Heart right ventricle (tissue), 16 donors: ENCODE data around the gene MIOS. TPM values are rescaled to one million over a fixed set of nuclear protein-coding genes. Genes with fewer than 3 reads are reported as not detected.

ENCODE experiments used
- ATAC-seq, 8 donors: fragments of 200-7000 bp; cut with Tn5 transposase; one replicate each; pipeline ENCODE4 v1.9.1; 2020; ENCODE audit warnings: mild to moderate bottlenecking in 8 of 8, moderate library complexity in 8 of 8, moderate number of reproducible peaks in 1 of 8
- DNase-seq, 2 donors: peaks; one replicate each; pipeline ENCODE4 v3.0.0-alpha.2; 2020
- H3K27ac ChIP-seq, 10 donors: fragments of 200-600 bp; sonication (generic) in 2 of 10; one replicate each; pipeline versions ENCODE4 v1.5.0 to v1.8.0; 2020 to 2022; ENCODE audit warnings: mild to moderate bottlenecking in 3 of 10
- H3K27me3 ChIP-seq, 7 donors: fragments of 200-600 bp; one replicate each; pipeline ENCODE4 v1.8.0; 2021 to 2022; ENCODE audit warnings: mild to moderate bottlenecking in 2 of 7
- H3K36me3 ChIP-seq, 9 donors: fragments of 200-600 bp; sonication (generic) in 1 of 9; one replicate each; pipeline versions ENCODE4 v1.5.0 to v1.8.0; 2020 to 2022; ENCODE audit warnings: mild to moderate bottlenecking in 2 of 9
- H3K4me1 ChIP-seq, 9 donors: fragments of 200-600 bp; sonication (generic) in 1 of 9; one replicate each; pipeline versions ENCODE4 v1.5.0 to v1.8.0; 2020 to 2022; ENCODE audit warnings: mild to moderate bottlenecking in 4 of 9
- H3K4me3 ChIP-seq, 10 donors: fragments of 200-600 bp; sonication (generic) in 2 of 10; one replicate each; pipeline versions ENCODE4 v1.5.0 to v1.8.0; 2020 to 2022; ENCODE audit warnings: mild to moderate bottlenecking in 7 of 10, moderate library complexity in 2 of 10
- H3K9me3 ChIP-seq, 11 donors: fragments of 200-600 bp in 10 of 11; sonication (generic) in 2 of 11; one replicate each; pipeline versions ENCODE4 v1.5.0 to v1.8.0; 2013 to 2022; ENCODE audit warnings: mild to moderate bottlenecking in 2 of 11, control low read depth in 1 of 11, moderate library complexity in 1 of 11
- CTCF ChIP-seq, 9 donors: fragments of 200-600 bp; sonication (generic) in 2 of 9; IDR thresholded peaks; one replicate each; pipeline versions ENCODE4 v1.5.0 to v1.8.0; 2021 to 2022; ENCODE audit warnings: antibody characterized with exemption in 9 of 9, mild to moderate bottlenecking in 5 of 9, moderate library complexity in 1 of 9
- WGBS, 2 donors: extraction: QIAGEN DNeasy Blood & Tissue Kit; methylation state at CpG; one replicate each; pipeline ENCODE4 v1.1.7; 2013; ENCODE audit warnings: inconsistent platforms in 1 of 2; 5-methylcytosine and 5-hydroxymethylcytosine counted together
- intact Hi-C, 10 donors: fragments of 100-400 bp; cut with DNase I; formaldehyde crosslinking; loops; one replicate each; pipeline versions ENCODE4 v1.11.1 to v1.14.2; 2022
- polyA plus RNA-seq, 2 donors: library from polyadenylated mRNA; stranded (reverse); fragments of 200-250 nt; gene quantifications; one replicate each; pipeline ENCODE4 v1.2.3, GENCODE V29; 2013
- total RNA-seq, 10 donors: library from RNA; stranded (reverse); fragmentation: NEBNext Ultra II Directional in 3 of 10; extraction: Animal tissue kit (Norgen Biotek cat#: 25700) in 3 of 10; gene quantifications; one replicate each; pipeline versions ENCODE4 v1.2.1 to v1.2.4, GENCODE V29; 2021 to 2023
- donor health status: Arrhythmogenic right ventricular cardiomyopathy.
- donor health status: ischemic (EF 13 %, LVEDD 7.1; RV severe dilation, severe dysfunction).
- donor health status: healthy with polysubstance abuse.
- donor health status: DM: no; HTN: yes; CAD: no.
- donor health status: DM: no; HTN: no; CAD: no.
- donor health status: ischemic (EF 25% LVEDD 6.9; RV normal size, moderate dysfunction).
- donor health status: ischemic (EF 25% LVEDD 5.7; RV mildly dilated, moderate dysfunction).
- donor health status: healthy.
- donor health status: DM: yes; HTN: yes; CAD: no.
- donor health status: Ischemic cardiomyopathy.
- donor health status: ischemic (EF 35%, LVEDD 5.7; RV mildly dilated, moderate dysfunction).
- donor health status: nonischemic (EF 11% LVEDD 7.7; RV severe dilation, severe dysfunction).
- donor health status: DM: yes; HTN: yes; CAD: no.
- donor health status: PGD.
- donor health status: ischemic (EF 29% LVEDD 5.4; RV normal size, mild dysfunction).
- donor health status: nonischemic (EF 23%, LVEDD 6.1; RV moderate dilation, normal function).

Gene MIOS
- total and polyA plus RNA-seq, 12 donors, result 8.9 to 28.8 (median 20.7) TPM

- H3K4me3 ChIP-seq, result no peak overlapping the region
- no peak overlapping the region for H3K27ac ChIP-seq
- no peak for TF ChIP-seq CTCF (IDR thresholded peaks at IDR 0.05)
- H3K36me3 ChIP-seq, result no peaks in the 10 kb centered on the region
- intact Hi-C loops, result no loop called here
- H3K4me1 ChIP-seq, result no peaks in the 10 kb centered on the region
- ATAC-seq, result no peak
- H3K9me3 ChIP-seq, result no peaks in the 10 kb centered on the region
- 91% methylated on average over 4 of the region's 4 CpGs for WGBS, 2 donors
- H3K27me3 ChIP-seq, result peaks cover 0 to 5% (median 0%) of the 10 kb centered on the region in 7 donors
- no peak for DNase-seq
These were observed 37.4 kb upstream of the MIOS start for GRCh38 chr7:7529328-7529727.

- no peaks in the 10 kb centered on the region for H3K36me3 ChIP-seq
- no peak for TF ChIP-seq CTCF (IDR thresholded peaks at IDR 0.05)
- H3K9me3 ChIP-seq, result no peaks in the 10 kb centered on the region
- no peak for DNase-seq
- peaks cover 0 to 10% (median 0%) of the 10 kb centered on the region in 7 donors for H3K27me3 ChIP-seq
- H3K27ac ChIP-seq, result no peak overlapping the region
- intact Hi-C loops, result loop anchor here in 3 of 10 donors (10.0 kb wide), 2 partner anchors 109 to 569 kb away; no protein-coding TSS in a partner anchor
- 68 to 79% methylated on average over 3 of the region's 3 CpGs for WGBS, 2 donors
- no peak overlapping the region for H3K4me3 ChIP-seq
- no peak for ATAC-seq
- H3K4me1 ChIP-seq, result no peaks in the 10 kb centered on the region
These were observed 32.8 kb upstream of the MIOS start for GRCh38 chr7:7533831-7534430.

- TF ChIP-seq CTCF (IDR thresholded peaks at IDR 0.05), result no peak
- H3K27ac ChIP-seq, result no peak within 1 kb of the TSS
- H3K9me3 ChIP-seq, result no peaks in the 10 kb centered on the region
- ATAC-seq (no peak), DNase-seq (no peak)
- peak within 1 kb of the TSS in 1 of 10 donors; percentile 22 for H3K4me3 ChIP-seq
- no peaks in the 10 kb centered on the region for H3K36me3 ChIP-seq
- H3K27me3 ChIP-seq, result peaks cover 0 to 10% (median 0%) of the 10 kb centered on the region in 7 donors
- H3K4me1 ChIP-seq, result no peaks in the 10 kb centered on the region
- intact Hi-C loops, result loop anchor here in 6 of 10 donors (5.0 to 10.0 kb wide), 4 partner anchors 111 to 571 kb away; no protein-coding TSS in a partner anchor
- 31 to 39% methylated on average over 1 of the region's 1 CpG for WGBS, 2 donors
These were observed 31.0 kb upstream of the MIOS start, which contains the start of gene COL28A1 for GRCh38 chr7:7535691-7536090. Gene COL28A1, minus strand, starts transcription at chr7:7535873. Its CDS starts 2,998 bp downstream, at chr7:7532875.

- Histone ChIP-seq H3K9me3 (no peaks in the 10 kb centered on the region), H3K27ac (no peak overlapping the region), H3K4me1 (no peaks in the 10 kb centered on the region), H3K36me3 (no peaks in the 10 kb centered on the region), H3K4me3 (no peak overlapping the region), H3K27me3 (peaks cover 0 to 10% (median 0%) of the 10 kb centered on the region in 7 donors)
- 92 to 93% methylated on average over 5 of the region's 5 CpGs for WGBS, 2 donors
- TF ChIP-seq CTCF (IDR thresholded peaks at IDR 0.05), result no peak
- no peak for DNase-seq
- no peak for ATAC-seq
- intact Hi-C loops, result loop anchor here in 6 of 10 donors (5.0 to 10.0 kb wide), 4 partner anchors 112 to 572 kb away; no protein-coding TSS in a partner anchor
These were observed 30.2 kb upstream of the MIOS start for GRCh38 chr7:7536396-7537019.
